H9 (cell line): ENCODE results near the gene ZCCHC7. TPM values are rescaled to one million over a fixed set of nuclear protein-coding genes. Genes with fewer than 3 reads are reported as not detected.

Experiments used
- DNase-seq: peaks from one replicate; pipeline ENCODE4 v3.0.0-alpha.2; 2017
- H2AFZ ChIP-seq: one replicate; pipeline ENCODE4 v1.6.1; 2013; ENCODE audit warnings: mild to moderate bottlenecking, low read length, control low read depth, moderate library complexity
- H2AK5ac ChIP-seq: 2 replicates; pipeline ENCODE4 v1.6.1; 2013; ENCODE audit warnings: low read length, control low read depth, mixed read lengths; ENCODE audit not compliant: insufficient read length
- H2BK120ac ChIP-seq: one replicate; pipeline ENCODE4 v1.6.1; 2013; ENCODE audit warnings: low read depth, mild to moderate bottlenecking, low read length, control low read depth, inconsistent platforms; ENCODE audit not compliant: poor library complexity, severe bottlenecking
- H2BK12ac ChIP-seq: 2 replicates; pipeline ENCODE4 v1.6.1; 2013; ENCODE audit warnings: low read length, control low read depth, mixed read lengths, low read depth; ENCODE audit not compliant: insufficient read length
- H2BK15ac ChIP-seq: 2 replicates; pipeline ENCODE4 v1.6.1; 2013; ENCODE audit warnings: low read depth, low read length, control low read depth
- H2BK20ac ChIP-seq: one replicate; pipeline ENCODE4 v1.6.1; 2013; ENCODE audit warnings: low read depth, mild to moderate bottlenecking, low read length, control low read depth, inconsistent platforms; ENCODE audit not compliant: poor library complexity, severe bottlenecking
- H2BK5ac ChIP-seq: 2 replicates; pipeline ENCODE4 v1.6.1; 2013; ENCODE audit warnings: low read length, control low read depth, mixed read lengths; ENCODE audit not compliant: insufficient read length
- H3K14ac ChIP-seq: 2 replicates; pipeline ENCODE4 v1.6.1; 2013; ENCODE audit warnings: low read length, control low read depth; ENCODE audit not compliant: insufficient read depth
- H3K18ac ChIP-seq: 2 replicates; pipeline ENCODE4 v1.6.1; 2013; ENCODE audit warnings: low read depth, mild to moderate bottlenecking, mixed read lengths, low read length, control low read depth; ENCODE audit not compliant: insufficient read length
- H3K23ac ChIP-seq: 2 replicates; pipeline ENCODE4 v1.6.1; 2013; ENCODE audit warnings: low read length, control low read depth, mixed read lengths, low read depth; ENCODE audit not compliant: insufficient read length
- H3K23me2 ChIP-seq: 2 replicates; pipeline ENCODE4 v1.6.1; 2013; ENCODE audit warnings: low read depth, mild to moderate bottlenecking, mixed read lengths, low read length, control low read depth; ENCODE audit not compliant: insufficient read length, poor library complexity, severe bottlenecking
- H3K27ac ChIP-seq: 2 replicates; pipeline ENCODE4 v1.5.1; 2013; ENCODE audit warnings: low read length, control low read depth, mixed read lengths, low read depth; ENCODE audit not compliant: insufficient read length
- H3K27me3 ChIP-seq: 2 replicates; pipeline ENCODE4 v1.6.1; 2013; ENCODE audit warnings: low read length, control low read depth, inconsistent platforms; ENCODE audit not compliant: insufficient read depth
- H3K4ac ChIP-seq: 2 replicates; pipeline ENCODE4 v1.6.1; 2013; ENCODE audit warnings: low read depth, mild to moderate bottlenecking, control low read depth, inconsistent platforms, low read length, moderate library complexity
- H3K4me1 ChIP-seq: 2 replicates; pipeline ENCODE4 v1.6.1; 2013; ENCODE audit warnings: low read length, control low read depth, inconsistent platforms; ENCODE audit not compliant: insufficient read depth
- H3K4me2 ChIP-seq: 2 replicates; pipeline ENCODE4 v1.6.1; 2013; ENCODE audit warnings: low read length, control low read depth, mixed read lengths; ENCODE audit not compliant: insufficient read length, insufficient read depth
- H3K56ac ChIP-seq: 2 replicates; pipeline ENCODE4 v1.6.1; 2013; ENCODE audit warnings: low read depth, mild to moderate bottlenecking, mixed read lengths, low read length, control low read depth; ENCODE audit not compliant: insufficient read length
- H3K79me1 ChIP-seq: 2 replicates; pipeline ENCODE4 v1.6.1; 2013; ENCODE audit warnings: low read depth, mild to moderate bottlenecking, moderate library complexity, low read length, control low read depth, inconsistent platforms; ENCODE audit not compliant: insufficient read depth, poor library complexity, severe bottlenecking
- H3K79me2 ChIP-seq: 2 replicates; pipeline ENCODE4 v1.6.1; 2013; ENCODE audit warnings: low read length, control low read depth, inconsistent platforms; ENCODE audit not compliant: insufficient read depth
- H3K9ac ChIP-seq: 2 replicates; pipeline ENCODE4 v1.6.1; 2013; ENCODE audit warnings: low read length, control low read depth, mixed read lengths; ENCODE audit not compliant: insufficient read length; ENCODE audit errors: extremely low read depth
- H3K9me3 ChIP-seq: one replicate; pipeline ENCODE4 v1.6.1; 2013; ENCODE audit warnings: low read depth, low read length, inconsistent platforms; ENCODE audit not compliant: control insufficient read depth
- H3T11ph ChIP-seq: one replicate; pipeline ENCODE4 v1.6.1; 2013; ENCODE audit warnings: mild to moderate bottlenecking, low read length, control low read depth, inconsistent platforms
- H4K20me1 ChIP-seq: one replicate; pipeline ENCODE4 v1.6.1; 2013; ENCODE audit not compliant: control insufficient read depth, insufficient read length, insufficient read depth
- H4K5ac ChIP-seq: 2 replicates; pipeline ENCODE4 v1.6.1; 2013; ENCODE audit warnings: low read depth, mild to moderate bottlenecking, mixed read lengths, low read length, control low read depth; ENCODE audit not compliant: insufficient read length
- H4K8ac ChIP-seq: replicated peaks from 2 replicates; pipeline ENCODE4 v1.6.1; 2013; ENCODE audit warnings: low read length, control low read depth, mixed read lengths, low read depth; ENCODE audit not compliant: insufficient read length
- H4K91ac ChIP-seq: 2 replicates; pipeline ENCODE4 v1.6.1; 2013; ENCODE audit warnings: low read depth, mild to moderate bottlenecking, moderate library complexity, mixed read lengths, low read length, control low read depth; ENCODE audit not compliant: insufficient read length
- H3K27ac Mint-ChIP-seq, 3 experiments: 2 replicates in 2 of 3; 3 replicates in 1 of 3; pipeline ENCODE4 v1.8.0; 2020 to 2021; ENCODE audit warnings: mixed read lengths in 3 of 3, mild to moderate bottlenecking in 1 of 3, moderate library complexity in 1 of 3
- H3K27me3 Mint-ChIP-seq: 2 replicates; pipeline ENCODE4 v1.8.0; 2021; ENCODE audit warnings: low read depth, mild to moderate bottlenecking, moderate library complexity, mixed read lengths
- H3K36me3 Mint-ChIP-seq, 3 experiments: 2 replicates in 2 of 3; 3 replicates in 1 of 3; pipeline ENCODE4 v1.8.0; 2020 to 2021; ENCODE audit warnings: low read depth in 3 of 3, mixed read lengths in 3 of 3; ENCODE audit not compliant: insufficient read depth in 1 of 3
- H3K4me1 Mint-ChIP-seq, 2 experiments: 2 replicates each; pipeline ENCODE4 v1.8.0; 2020; ENCODE audit warnings: mixed read lengths in 2 of 2
- H3K4me3 Mint-ChIP-seq, 2 experiments: 2 replicates in 1 of 2; 3 replicates in 1 of 2; pipeline ENCODE4 v1.8.0; 2020 to 2021; ENCODE audit warnings: mild to moderate bottlenecking in 2 of 2, mixed read lengths in 2 of 2, moderate library complexity in 1 of 2
- H3K9me3 Mint-ChIP-seq, 2 experiments: 2 replicates in 1 of 2; 3 replicates in 1 of 2; pipeline ENCODE4 v1.8.0; 2020; ENCODE audit warnings: mild to moderate bottlenecking in 2 of 2, mixed read lengths in 2 of 2, moderate library complexity in 1 of 2
- WGBS: extraction: QIAGEN DNeasy Blood & Tissue Kit; methylation state at CpG from one replicate; pipeline ENCODE4 v1.1.7; 2013; ENCODE audit warnings: missing lambda C conversion rate, low lambda C conversion rate, mixed read lengths; ENCODE audit not compliant: insufficient read length; ENCODE audit errors: extremely low coverage; 5-methylcytosine and 5-hydroxymethylcytosine counted together
- total RNA-seq: library from RNA; stranded (reverse); gene quantifications from 2 replicates; pipeline ENCODE4 v1.2.1, GENCODE V29; 2021
- TF ChIP-seq, protein P1 (sequence below): fragments of 200-600 bp; sonication (generic); conservative IDR thresholded peaks from 3 replicates; pipeline ENCODE4 v1.8.0; 2021; ENCODE audit warnings: antibody characterized with exemption, mild to moderate bottlenecking

ZCCHC7 gene
- total RNA-seq, 1 experiment from 2014 or later = 20.3 TPM

GRCh38 chr9:37155601-37156000 is 35.2 kb downstream of the ZCCHC7 start:
- H4K5ac ChIP-seq = no peak overlapping the region
- H3K4me1 ChIP-seq = no peaks in the 10 kb centered on the region
- H3K79me1 ChIP-seq = peaks cover 4% of the 10 kb centered on the region
- Mint-ChIP-seq H3K27me3 (no peaks in the 10 kb centered on the region), H3K9me3 (no peaks in the 10 kb centered on the region), H3K27ac (no peak overlapping the region), H3K4me3 (no peak overlapping the region), H3K4me1 (0 out of 4 replicates have a peak, but pooled peaks cover 0 to 3% of the 10 kb centered on the region in 2 experiments), H3K36me3 (peaks cover 11 to 24% (median 17%) of the 10 kb centered on the region in 3 experiments; a peak in 5 of 7 replicates)
- TF ChIP-seq, protein P1, sequence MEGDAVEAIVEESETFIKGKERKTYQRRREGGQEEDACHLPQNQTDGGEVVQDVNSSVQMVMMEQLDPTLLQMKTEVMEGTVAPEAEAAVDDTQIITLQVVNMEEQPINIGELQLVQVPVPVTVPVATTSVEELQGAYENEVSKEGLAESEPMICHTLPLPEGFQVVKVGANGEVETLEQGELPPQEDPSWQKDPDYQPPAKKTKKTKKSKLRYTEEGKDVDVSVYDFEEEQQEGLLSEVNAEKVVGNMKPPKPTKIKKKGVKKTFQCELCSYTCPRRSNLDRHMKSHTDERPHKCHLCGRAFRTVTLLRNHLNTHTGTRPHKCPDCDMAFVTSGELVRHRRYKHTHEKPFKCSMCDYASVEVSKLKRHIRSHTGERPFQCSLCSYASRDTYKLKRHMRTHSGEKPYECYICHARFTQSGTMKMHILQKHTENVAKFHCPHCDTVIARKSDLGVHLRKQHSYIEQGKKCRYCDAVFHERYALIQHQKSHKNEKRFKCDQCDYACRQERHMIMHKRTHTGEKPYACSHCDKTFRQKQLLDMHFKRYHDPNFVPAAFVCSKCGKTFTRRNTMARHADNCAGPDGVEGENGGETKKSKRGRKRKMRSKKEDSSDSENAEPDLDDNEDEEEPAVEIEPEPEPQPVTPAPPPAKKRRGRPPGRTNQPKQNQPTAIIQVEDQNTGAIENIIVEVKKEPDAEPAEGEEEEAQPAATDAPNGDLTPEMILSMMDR = no peak
- WGBS = no CpG with 5 or more reads among the region's 2 CpGs
- no peak overlapping the region for H3K14ac ChIP-seq
- no peak overlapping the region for H2BK5ac ChIP-seq
- H3K4me2 ChIP-seq = no peak overlapping the region
- no peak overlapping the region for H3K4ac ChIP-seq
- H2AK5ac ChIP-seq = no peak overlapping the region
- H3K56ac ChIP-seq = no peak overlapping the region
- H3K18ac ChIP-seq = no peak overlapping the region
- H2AFZ ChIP-seq = no peak overlapping the region
- H2BK20ac ChIP-seq = no peak overlapping the region
- no peak overlapping the region for H4K8ac ChIP-seq
- H3K9me3 ChIP-seq = no peaks in the 10 kb centered on the region
- H3K27ac ChIP-seq = no peak overlapping the region
- no peak overlapping the region for H3T11ph ChIP-seq
- H4K20me1 ChIP-seq = no peaks in the 10 kb centered on the region
- H3K9ac ChIP-seq = no peak overlapping the region
- no peak overlapping the region for H2BK120ac ChIP-seq
- DNase-seq = no peak
- no peaks in the 10 kb centered on the region for H3K79me2 ChIP-seq
- no peak overlapping the region for H2BK15ac ChIP-seq
- no peaks in the 10 kb centered on the region for H3K23me2 ChIP-seq
- no peak overlapping the region for H4K91ac ChIP-seq
- H3K27me3 ChIP-seq = no peaks in the 10 kb centered on the region
- no peak overlapping the region for H2BK12ac ChIP-seq
- no peak overlapping the region for H3K23ac ChIP-seq
